ENCODE results near the gene CAMTA1.

Gene CAMTA1

GRCh38 chr1:7524341-7525337 is 739.4 kb downstream of the CAMTA1 start:
- no peak for DNase-seq (ENCODE audit: low spot score)
- no peak for TF ChIP-seq CTCF (IDR thresholded peaks at IDR 0.05; ENCODE audit: borderline replicate concordance, control extremely low read depth, extremely low read depth, insufficient read depth, missing control alignments)
- in situ Hi-C loops (cut with MboI; ENCODE audit: low sequenced_read_pairs, unreplicated experiment) = no loop called here

GRCh38 chr1:7525338-7526063 is 740.2 kb downstream of the CAMTA1 start:
- no peak for TF ChIP-seq CTCF (IDR thresholded peaks at IDR 0.05; ENCODE audit: borderline replicate concordance, control extremely low read depth, extremely low read depth, insufficient read depth, missing control alignments)
- in situ Hi-C loops (cut with MboI; ENCODE audit: low sequenced_read_pairs, unreplicated experiment) = no loop called here

GRCh38 chr1:7526196-7526866 is 741.1 kb downstream of the CAMTA1 start:
- DNase-seq (ENCODE audit: low spot score) = no peak
- TF ChIP-seq CTCF (IDR thresholded peaks at IDR 0.05; ENCODE audit: borderline replicate concordance, control extremely low read depth, extremely low read depth, insufficient read depth, missing control alignments) = no peak
- in situ Hi-C loops (cut with MboI; ENCODE audit: low sequenced_read_pairs, unreplicated experiment) = no loop called here

More at GRCh38 chr1:7525338-7526063, 740.2 kb downstream of the CAMTA1 start:
- no peak for DNase-seq (ENCODE audit: low spot score)

GRCh38 chr1:7526867-7527732 is 741.8 kb downstream of the CAMTA1 start:
- DNase-seq (ENCODE audit: low spot score) = no peak
- in situ Hi-C loops (cut with MboI; ENCODE audit: low sequenced_read_pairs, unreplicated experiment) = no loop called here
- no peak for TF ChIP-seq CTCF (IDR thresholded peaks at IDR 0.05; ENCODE audit: borderline replicate concordance, control extremely low read depth, extremely low read depth, insufficient read depth, missing control alignments)

GRCh38 chr1:7527733-7528045 is 742.4 kb downstream of the CAMTA1 start:
- no peak for TF ChIP-seq CTCF (IDR thresholded peaks at IDR 0.05; ENCODE audit: borderline replicate concordance, control extremely low read depth, extremely low read depth, insufficient read depth, missing control alignments)
- DNase-seq (ENCODE audit: low spot score) = no peak
- in situ Hi-C loops (cut with MboI; ENCODE audit: low sequenced_read_pairs, unreplicated experiment) = no loop called here
